NCI-H345 treated with DMSO at 0.1 percent for 48 hours (cell line): ENCODE data around the gene SHISA9.

Experiments
- DNase-seq: peaks from one replicate; lab custom pipeline; 2025; ENCODE audit not compliant: unreplicated experiment; lab: John Stamatoyannopoulos, UW

Gene SHISA9

DNA sequence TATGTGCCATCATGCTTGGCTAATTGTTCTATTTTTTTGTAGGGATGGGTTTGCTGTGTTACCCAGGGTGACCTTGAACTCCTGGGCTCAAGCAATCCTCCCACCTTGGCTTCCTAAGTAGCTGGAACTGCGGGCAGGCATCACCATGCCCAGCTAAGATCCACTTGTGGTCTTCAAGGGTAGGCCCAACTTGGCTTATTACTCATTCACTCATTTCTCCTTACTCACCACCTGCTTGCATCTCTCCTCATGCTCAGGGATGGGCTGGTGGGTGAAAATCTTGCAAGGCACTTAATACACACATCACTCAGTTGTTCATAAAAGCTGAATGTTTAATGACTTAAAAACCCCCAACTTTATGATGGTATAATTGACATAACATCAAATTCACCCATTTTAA lies 207.8 kb downstream of the SHISA9 start:
- no peak for DNase-seq

DNA sequence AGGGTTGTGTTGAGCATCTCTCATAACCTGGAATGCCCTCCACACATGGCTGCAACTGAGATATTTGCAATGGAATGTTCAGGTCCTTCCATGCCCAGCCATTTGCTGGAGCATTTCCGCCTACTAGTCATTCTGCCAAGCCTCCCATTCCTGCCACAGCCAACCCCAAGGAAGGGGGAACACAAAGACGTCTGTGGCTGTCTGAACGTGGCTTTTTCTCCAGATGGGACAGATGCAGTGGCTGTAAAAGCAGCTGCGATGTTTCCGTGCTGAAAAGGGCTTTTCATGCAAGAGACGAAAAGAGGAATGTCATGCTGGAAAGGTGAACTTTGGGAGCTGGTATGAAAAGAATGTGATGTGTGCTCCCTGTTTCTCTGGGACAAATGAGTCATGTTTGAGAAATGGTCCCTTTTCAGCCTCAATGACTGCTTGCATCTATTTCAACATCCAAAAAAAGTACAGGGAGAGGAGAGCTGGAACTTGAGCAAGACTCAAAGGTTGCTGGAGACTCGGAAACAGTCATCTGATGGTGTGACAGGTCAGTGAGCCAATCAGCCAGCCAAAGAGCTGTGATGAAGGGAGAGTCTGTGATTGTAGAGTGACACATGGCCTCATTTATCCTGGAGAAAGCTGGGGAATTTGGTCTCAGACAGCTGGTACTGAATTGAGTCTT lies 208.9 kb downstream of the SHISA9 start:
- no peak for DNase-seq

DNA sequence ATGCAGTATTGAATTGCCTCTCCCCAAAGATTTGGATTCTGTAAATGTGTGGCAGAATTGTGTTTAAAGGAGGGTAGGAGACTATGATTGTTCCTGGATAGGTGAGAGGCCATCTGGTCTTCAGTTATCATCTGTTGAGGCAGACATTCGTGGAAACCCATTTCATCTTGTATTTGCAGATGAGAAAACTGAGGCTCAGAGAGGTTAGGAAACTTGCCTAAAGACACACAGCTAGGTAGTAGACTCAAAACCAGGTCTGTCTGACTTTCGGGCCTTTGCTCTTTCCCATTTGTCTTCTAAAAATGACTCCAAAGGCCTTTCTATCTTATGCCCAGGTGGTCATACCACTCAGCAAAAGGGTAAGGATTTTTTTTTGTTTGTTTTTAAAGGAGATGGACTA lies 210.3 kb downstream of the SHISA9 start:
- no peak for DNase-seq

DNA sequence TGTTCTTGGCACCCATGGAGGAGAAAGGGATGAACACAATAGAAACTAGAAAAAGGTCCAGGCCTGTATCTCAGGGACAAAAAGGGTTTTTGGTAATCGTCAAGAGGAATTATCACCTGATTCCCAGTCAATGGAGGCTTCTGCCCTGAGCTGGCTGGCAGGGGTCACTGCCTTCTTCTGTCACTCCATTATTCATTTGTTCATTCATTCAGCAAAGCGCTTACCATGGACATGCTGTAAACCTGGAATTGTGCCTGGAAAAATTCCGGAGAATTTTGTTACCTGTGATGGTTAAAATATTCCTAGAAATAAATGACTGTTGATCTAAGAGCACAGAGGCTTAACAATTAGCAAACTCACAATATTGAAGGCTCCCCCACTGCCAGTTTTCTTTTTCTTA lies 212.3 kb downstream of the SHISA9 start:
- no peak for DNase-seq

DNA sequence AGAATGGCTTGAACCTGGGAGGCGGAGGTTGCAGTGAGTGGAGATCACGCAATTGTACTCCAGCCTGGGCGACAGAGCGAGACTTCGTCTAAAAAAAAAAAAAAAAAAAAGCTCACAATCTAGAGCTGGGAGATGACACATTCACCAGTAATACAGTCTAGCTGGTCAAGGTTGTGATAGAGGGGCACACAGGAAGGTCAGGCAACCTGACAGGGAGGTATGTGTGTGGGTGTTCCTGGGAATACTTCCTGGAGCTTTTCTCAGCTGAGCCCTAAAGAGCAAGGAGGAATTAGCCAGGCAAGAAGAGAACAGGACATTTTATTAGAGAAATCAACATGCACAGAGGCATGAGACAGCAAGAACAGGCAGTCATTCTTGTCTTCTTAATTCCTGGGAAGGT lies 216.7 kb downstream of the SHISA9 start:
- no peak for DNase-seq

DNA sequence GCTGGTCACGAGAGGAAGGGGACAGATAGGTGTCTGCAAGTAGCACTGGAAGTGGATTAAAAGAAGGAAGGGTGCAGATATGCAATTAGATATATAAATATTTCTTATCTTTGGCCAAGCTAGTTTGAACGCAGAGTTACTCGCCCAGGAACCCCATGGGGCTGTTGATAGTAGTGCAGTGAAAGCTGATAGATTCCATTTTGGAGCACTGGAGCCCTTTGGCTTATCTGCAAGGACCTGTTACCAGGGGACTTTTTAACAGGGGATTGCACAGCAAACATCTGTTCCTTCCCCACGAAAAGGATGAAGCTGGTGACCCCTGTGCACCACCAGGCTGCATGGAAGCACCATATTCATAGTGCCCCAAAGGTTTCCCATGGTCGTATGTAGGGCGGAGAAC lies 218.7 kb downstream of the SHISA9 start:
- no peak for DNase-seq

DNA sequence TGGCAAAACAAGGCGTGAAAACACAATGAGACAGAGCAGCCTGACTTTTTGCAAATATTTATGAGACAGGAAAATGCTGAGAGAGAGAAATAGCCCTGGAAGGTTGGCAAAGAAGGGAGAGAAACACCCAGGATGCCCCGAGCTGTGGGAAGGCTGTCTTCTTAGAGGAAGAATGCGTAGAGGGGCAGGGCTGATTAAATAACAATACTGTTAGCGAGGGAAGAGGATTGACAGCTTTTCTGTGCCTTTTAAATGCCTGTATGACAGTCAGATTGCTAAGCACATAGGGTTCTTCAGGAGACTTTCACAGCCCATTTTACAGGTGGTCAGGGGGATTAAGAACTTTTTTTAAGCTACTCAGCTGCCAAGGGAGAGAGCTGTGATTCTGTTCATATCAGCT lies 219.2 kb downstream of the SHISA9 start:
- DNase-seq: no peak

DNA sequence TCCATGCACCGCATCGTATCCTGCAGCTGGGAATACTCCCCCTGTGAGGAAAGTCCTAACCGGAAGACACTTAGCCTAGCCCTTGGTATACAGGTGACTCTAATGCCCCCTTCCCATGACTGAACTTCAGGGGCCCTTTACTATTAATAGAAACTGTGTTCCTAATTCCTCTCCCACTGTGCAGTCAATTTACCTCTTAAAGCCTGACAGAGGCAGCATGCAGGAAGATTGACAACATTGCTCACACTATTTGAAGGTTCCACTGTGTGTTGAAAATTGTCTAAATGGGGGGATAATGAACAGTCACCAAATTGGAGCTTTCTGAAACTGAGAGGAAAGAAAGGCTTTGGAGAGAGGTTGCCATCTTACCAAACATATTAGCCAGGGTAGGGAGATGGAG lies 222.6 kb downstream of the SHISA9 start:
- DNase-seq: no peak

DNA sequence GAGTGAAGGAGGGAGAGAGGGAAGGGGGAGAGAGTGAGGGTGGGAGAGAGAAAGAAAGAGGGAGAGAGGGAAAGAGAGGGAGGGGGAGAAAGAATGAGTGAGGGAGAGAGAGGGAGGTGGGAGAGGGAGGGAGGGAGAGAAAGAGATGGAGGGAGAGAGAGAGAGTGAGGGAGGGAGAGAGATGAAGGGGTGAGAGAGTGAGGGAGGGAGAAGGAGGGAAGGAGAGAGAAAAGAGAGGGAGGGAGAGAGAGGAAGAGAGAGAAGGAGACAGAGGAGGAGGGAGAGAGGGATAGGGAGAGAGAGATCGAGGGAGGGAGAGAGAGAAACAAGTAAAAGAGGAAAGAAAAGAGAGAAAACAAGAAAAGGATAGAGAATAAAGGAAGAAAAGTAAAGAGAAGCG lies 225.7 kb downstream of the SHISA9 start:
- DNase-seq: no peak

DNA sequence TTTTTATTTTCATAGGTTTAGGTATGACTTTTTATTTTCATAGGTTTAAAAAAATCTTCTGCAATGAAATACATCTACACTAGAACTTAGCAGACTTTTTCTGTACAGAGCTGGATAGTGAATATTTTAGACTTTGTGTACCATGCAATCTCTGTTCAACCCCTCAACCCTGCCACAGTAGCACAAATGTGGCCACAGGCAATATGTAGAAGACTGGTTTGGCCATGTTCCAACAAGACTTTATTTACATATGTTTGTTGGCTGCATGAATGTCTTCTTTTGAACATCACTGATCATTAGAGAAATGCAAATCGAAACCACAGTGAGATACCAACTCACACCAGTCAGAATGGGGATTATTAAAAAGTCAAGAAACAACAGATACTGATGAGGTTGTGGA lies 229.2 kb downstream of the SHISA9 start:
- no peak for DNase-seq

DNA sequence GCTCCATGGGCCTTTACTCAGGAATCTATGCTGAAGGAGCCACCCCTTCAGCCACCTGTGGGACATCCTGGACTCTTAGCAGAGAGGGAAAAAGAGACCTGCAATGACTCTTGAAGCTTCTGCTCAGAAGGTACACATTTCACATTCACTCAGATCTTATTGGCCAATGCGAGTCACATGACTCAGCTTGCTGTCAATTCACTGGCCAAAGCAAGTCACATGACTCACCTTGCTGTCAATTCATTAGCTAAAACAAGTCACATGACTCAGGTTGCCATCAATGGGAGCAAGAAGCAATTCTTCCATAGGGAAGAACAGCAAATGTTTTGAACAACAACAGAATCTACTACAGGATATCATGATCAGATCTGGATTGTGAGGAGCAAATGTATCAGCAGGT lies 233.4 kb downstream of the SHISA9 start:
- DNase-seq: no peak

DNA sequence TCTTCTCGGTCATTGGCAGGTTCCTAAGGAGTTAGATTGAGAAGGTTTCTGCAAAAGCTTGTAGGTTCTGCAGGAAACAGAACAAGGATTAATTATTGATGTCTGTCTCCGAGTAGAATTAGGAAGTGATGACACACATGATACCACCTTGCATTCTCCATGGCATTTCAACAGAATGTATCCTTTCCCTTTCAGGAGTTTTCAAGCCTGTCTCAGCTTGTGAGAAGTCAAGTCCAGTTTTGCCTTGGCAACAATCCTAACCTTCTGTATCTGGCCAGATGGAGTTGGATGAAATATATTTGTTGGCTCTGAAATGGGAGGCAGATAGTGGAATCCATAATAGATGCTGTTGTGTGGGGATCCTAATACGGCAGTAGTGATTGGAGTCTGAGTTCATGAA lies 235.5 kb downstream of the SHISA9 start:
- no peak for DNase-seq

DNA sequence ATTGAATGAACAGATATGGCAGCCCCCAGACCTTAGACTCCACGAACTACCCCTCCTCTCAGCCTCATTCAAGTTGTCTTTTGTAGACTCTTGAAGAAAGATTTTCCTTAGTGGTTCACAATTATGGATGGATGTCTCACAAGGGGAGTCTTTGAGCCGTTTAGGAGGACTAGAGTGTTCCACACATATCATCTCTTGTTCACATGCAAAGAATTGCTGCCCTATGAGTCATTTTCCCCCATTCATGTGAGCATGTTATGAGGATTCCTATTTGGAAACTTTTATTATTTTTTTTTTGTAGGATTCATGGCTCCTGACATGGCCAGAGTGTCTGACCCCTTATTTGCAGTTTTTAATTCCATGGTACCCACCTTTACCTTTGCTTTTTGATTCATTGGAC lies 237.1 kb downstream of the SHISA9 start:
- DNase-seq: no peak

DNA sequence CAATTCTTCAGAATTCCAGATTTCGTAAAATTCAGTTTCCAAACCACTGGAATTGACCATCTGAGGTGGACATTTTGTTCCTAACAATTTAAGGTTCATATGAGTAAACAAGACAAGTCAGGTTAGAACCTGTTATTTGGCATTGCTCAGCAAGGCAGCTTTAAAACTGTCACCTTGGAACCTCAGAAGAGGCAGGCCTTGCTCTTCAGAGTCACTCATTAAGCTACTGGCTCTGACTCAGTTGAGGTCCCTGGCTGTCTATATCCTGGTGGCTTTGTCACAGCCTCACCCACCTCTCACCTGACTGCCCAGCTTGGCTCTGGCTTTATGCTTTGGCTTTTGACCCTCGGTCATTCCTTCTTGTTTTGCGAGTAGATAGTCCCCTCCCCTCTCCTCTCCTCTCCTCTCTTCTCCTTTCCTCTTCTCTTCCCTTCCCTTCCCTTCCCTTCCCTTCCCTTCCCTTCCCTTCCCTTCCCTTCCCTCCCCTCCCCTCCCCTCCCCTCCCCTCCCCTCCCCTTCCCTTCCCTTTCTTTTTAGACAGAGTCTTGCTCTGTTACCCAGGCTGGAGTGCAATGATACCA lies 238.4 kb downstream of the SHISA9 start:
- DNase-seq: no peak

DNA sequence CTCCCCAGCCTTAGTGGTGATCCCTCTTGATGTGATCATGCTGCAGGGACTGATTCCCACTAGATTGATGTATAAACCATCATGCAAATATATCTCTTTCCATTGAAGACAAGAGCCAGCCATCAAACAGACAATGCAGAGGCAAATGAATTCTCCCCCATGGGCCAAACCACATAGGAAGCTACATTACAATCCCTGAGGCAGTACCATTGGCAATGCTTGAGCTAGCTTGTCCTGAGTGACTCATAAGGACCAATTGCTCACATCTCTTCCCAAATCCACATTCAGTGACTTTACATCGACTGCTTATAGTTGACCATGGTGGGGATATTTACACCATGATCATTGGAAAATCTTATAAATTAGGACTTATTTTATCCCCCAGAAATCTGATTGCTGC lies 242.2 kb downstream of the SHISA9 start:
- DNase-seq: no peak

DNA sequence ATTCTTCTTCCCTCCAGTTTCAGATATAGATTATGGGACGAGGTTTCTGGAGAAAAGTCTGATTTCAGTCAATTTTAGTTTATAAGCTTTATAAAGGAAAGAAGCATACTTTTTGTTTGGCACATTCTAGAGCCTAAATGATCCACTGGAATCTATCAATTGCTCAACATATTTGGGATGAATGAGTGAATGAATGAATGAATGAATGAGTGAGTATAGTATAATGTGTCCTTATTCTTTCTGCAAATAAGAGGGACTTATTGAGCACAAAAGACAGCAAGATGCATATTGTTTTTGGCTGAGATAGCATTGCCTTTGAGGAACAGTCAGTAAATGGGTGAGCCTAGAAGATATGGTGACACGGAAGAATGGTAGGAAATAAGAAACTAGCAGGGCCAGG lies 245.4 kb downstream of the SHISA9 start:
- DNase-seq: no peak

DNA sequence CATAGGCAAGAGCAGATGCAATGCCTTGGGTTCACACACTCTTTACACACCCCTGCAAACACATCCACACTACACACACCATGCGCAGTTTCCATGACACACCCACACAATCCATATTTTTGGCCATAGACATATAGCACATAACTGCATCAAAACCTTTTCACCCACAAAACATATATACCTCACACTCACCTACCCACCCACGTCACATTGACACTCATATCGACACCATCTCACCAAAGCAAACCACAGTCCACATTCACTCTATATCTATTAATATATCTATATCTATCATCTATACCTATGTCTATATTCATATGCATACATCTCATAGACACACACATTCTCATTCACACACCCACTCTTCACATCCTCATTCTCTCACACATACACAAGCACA lies 246.9 kb downstream of the SHISA9 start:
- no peak for DNase-seq

DNA sequence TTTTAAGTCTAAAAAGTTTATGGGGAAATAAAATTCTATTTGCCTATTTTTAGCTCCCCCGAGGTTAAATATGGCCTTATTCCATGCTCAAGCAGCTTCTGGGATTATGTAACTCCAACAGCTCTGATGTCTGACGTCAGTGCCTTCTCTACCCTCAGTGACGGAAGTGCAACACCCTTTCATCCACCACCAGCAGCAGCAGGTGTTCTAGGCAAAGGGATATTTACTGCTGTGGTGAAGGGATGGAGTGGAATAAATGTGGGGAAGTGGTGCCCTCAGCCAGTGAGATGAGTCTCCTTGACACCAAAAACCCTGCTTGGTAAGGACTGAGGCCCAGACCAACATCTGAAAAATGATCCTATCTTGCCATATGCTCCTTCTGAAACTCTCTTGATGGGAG lies 247.4 kb downstream of the SHISA9 start:
- DNase-seq: no peak

DNA sequence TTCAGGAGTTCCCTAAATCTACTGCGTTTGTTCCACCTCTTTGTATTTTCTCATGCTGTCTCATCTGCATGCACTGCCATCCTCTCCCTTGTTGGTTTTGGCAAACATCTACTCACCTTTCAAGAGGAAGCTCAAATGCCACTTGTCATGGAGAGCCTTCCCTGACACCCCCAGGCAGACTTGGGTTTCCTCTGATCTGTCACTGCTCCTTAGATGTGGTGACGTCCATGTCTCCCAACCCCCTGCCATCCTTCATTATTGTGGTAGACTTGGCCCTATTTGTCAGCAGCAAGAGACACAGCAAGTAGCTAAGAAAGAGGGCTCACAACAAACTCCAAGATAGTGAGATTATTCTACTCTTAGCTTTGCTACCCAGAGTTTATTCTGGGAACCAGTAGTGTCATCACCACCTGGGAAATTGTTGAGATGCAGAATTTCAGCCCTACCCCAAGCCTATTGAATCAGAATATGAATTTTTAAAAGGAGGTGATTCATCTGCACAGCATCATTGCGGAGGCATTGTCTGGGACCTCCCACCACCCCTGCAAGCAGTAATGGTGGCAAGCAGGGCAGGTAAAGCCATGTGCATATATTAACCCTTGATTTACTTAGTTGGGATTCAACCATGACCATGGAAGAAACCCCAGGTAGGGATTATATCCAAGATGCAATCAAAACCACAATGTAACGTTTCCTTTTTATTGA lies 248.9 kb downstream of the SHISA9 start:
- DNase-seq: no peak

DNA sequence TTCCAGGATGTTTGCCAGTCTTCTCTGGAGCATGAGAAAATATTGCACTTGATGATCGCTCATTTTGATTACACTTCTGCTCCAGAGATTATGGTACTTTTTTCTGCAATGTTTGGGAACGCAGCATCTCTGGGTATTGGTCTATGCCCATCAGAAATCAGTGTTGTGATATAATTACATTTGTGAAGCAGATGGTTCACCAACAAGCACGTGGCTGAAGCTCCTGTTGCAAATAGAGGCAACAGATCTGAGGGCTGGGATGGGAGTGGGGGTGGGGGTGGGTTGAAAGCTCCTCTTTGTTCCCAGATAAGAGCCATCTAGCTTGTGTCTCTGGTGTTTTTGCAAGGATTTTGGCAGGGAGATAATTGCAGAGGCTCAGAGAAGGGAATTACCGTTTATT lies 252.3 kb downstream of the SHISA9 start:
- DNase-seq: no peak

DNA sequence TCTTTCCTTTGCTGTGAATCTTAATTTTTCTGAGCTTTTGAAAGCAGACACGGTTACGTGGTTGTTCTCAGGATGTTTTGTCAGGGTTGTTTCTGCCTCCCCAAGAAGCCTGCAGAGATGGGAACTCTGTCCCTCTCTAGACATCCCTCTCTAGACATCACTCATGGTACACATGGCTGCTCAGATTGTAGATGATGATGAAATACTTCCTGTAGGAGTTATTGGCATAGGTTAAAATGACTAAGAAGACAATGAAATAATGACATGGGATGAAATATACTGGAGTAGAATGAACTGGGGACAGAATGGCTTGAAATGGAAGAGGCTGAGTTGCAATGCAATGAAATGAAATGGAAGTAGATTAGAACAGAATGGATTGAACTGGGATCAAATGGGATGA lies 253.4 kb downstream of the SHISA9 start:
- no peak for DNase-seq

DNA sequence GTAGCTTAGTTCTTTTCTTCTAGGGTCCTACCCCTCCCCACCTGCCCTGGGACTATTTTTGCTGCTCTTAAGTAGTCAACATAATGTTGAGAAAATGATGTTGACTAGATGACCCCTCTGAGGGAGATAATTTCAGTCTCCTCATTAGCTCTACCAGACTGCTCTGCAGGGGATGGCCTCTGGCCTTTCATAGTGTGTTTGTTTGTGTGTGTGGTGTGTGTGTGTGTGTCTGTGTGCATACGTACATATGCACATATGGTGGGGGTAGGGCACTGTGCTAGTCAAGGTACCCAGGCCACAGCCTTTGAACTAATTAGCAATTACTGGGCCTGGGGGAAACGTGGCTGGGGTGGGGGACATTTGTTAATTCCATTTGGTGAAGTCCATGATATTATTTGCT lies 254.0 kb downstream of the SHISA9 start:
- DNase-seq: no peak

DNA sequence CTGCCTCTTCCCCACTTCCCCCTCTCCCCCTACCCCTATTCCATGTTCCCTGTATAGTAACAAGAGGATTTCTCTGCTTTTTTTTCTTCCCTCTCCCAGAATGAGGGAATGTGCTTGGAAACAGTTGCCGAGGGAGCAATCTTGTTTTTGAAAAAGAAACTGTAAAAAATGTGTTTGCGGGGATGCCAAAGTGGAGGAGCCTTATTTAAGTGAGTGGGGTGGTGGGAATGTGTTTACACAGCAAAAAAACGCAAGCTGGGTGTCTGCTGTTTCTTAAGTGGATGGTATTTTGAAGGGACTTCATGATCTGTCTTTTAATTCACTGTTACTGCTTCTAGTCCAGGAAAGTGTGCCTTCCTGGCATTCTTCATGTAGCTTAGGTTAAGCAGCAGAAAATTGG lies 254.4 kb downstream of the SHISA9 start:
- no peak for DNase-seq
